GM23248 (cell line): ENCODE measurements around the gene FCN3. TPM values are rescaled to one million over a fixed set of nuclear protein-coding genes. Genes with fewer than 3 reads are reported as not detected.
"Not testable (repeated sequence)": the region's sequence is repeated elsewhere in the genome, so short reads cannot be mapped to it uniquely, and the experiment has no call there.

Experiments used
- DNase-seq: peaks from one replicate; pipeline ENCODE4 v3.0.0-alpha.2; 2015
- H2AFZ ChIP-seq: fragments of 200-600 bp; sonication (generic); 2 replicates; pipeline ENCODE4 v1.6.1; 2016; ENCODE audit warnings: antibody characterized with exemption
- H3F3A ChIP-seq: fragments of 200-600 bp; sonication (generic); 2 replicates; pipeline ENCODE4 v1.6.1; 2016; ENCODE audit warnings: mild to moderate bottlenecking, antibody characterized with exemption, mixed run types; ENCODE audit not compliant: insufficient read depth
- H3K27ac ChIP-seq: fragments of 200-600 bp; sonication (generic); 2 replicates; pipeline ENCODE4 v1.5.1; 2016; ENCODE audit warnings: mild to moderate bottlenecking
- H3K27me3 ChIP-seq: fragments of 200-600 bp; sonication (generic); replicated peaks from 2 replicates; pipeline ENCODE4 v1.6.1; 2016; ENCODE audit warnings: mild to moderate bottlenecking; ENCODE audit not compliant: insufficient read depth
- H3K36me3 ChIP-seq: fragments of 200-600 bp; sonication (generic); 2 replicates; pipeline ENCODE4 v1.6.1; 2016; ENCODE audit warnings: low read depth, mild to moderate bottlenecking
- H3K4me1 ChIP-seq: fragments of 200-600 bp; sonication (generic); 2 replicates; pipeline ENCODE4 v1.6.1; 2016; ENCODE audit warnings: mild to moderate bottlenecking; ENCODE audit not compliant: insufficient read depth
- H3K4me2 ChIP-seq: fragments of 200-600 bp; sonication (generic); one replicate; pipeline ENCODE4 v1.6.1; 2016; ENCODE audit warnings: mild to moderate bottlenecking; ENCODE audit not compliant: unreplicated experiment
- H3K4me3 ChIP-seq: fragments of 200-600 bp; sonication (generic); 2 replicates; pipeline ENCODE4 v1.5.1; 2016; ENCODE audit warnings: mild to moderate bottlenecking
- H3K79me2 ChIP-seq: fragments of 200-600 bp; sonication (generic); 2 replicates; pipeline ENCODE4 v1.6.1; 2016; ENCODE audit warnings: mild to moderate bottlenecking; ENCODE audit not compliant: insufficient read depth
- H3K9ac ChIP-seq: fragments of 200-600 bp; sonication (generic); 2 replicates; pipeline ENCODE4 v1.6.1; 2016; ENCODE audit warnings: mild to moderate bottlenecking
- H3K9me2 ChIP-seq: fragments of 200-600 bp; sonication (generic); 2 replicates; pipeline ENCODE4 v1.6.1; 2016; ENCODE audit warnings: mixed run types, mild to moderate bottlenecking, moderate library complexity; ENCODE audit not compliant: insufficient read depth
- H3K9me3 ChIP-seq: fragments of 200-600 bp; sonication (generic); one replicate; pipeline ENCODE4 v1.6.1; 2017; ENCODE audit warnings: low read depth
- H4K20me1 ChIP-seq: fragments of 200-600 bp; sonication (generic); 2 replicates; pipeline ENCODE4 v1.6.0; 2016; ENCODE audit not compliant: insufficient read depth
- EZH2 ChIP-seq: fragments of 200-600 bp; sonication (generic); IDR thresholded peaks from 2 replicates; pipeline ENCODE4 v1.6.1; 2018; ENCODE audit warnings: antibody characterized with exemption, mild to moderate bottlenecking; ENCODE audit not compliant: insufficient read depth, poor library complexity, severe bottlenecking
- EZH2phosphoT487 ChIP-seq: fragments of 200-600 bp; sonication (generic); IDR thresholded peaks from 2 replicates; pipeline ENCODE4 v1.6.1; 2018; ENCODE audit warnings: antibody characterized with exemption, moderate library complexity, mild to moderate bottlenecking, low read depth; ENCODE audit not compliant: insufficient read depth
- WGBS, 2 experiments: methylation state at CpG; one replicate each; pipeline ENCODE4 v1.1.6; 2015 to 2017; ENCODE audit warnings: low lambda C conversion rate in 2 of 2, low coverage in 1 of 2; ENCODE audit errors: missing lambda C conversion rate in 2 of 2; 5-methylcytosine and 5-hydroxymethylcytosine counted together
- in situ Hi-C: fragments of 300-500 bp; cut with MboI; formaldehyde crosslinking; loops from 2 replicates; pipeline ENCODE4 v1.15.0; 2020
- polyA plus RNA-seq: library from polyadenylated mRNA; unstranded; fragments of >200 nt; fragmentation: Nextera tagmentation; extraction: Ambion mirVana; gene quantifications from 2 replicates; pipeline ENCODE4 v1.2.1, GENCODE V29; 2016
- total RNA-seq: library from RNA; depleted of rRNA; stranded (reverse); fragments of >200 nt; shearing (Covaris generic); gene quantifications from 2 replicates; pipeline ENCODE4 v1.2.3, GENCODE V29; 2014

The FCN3 gene
- total and polyA plus RNA-seq, 2 experiments from 2014 or later = not detected

DNA sequence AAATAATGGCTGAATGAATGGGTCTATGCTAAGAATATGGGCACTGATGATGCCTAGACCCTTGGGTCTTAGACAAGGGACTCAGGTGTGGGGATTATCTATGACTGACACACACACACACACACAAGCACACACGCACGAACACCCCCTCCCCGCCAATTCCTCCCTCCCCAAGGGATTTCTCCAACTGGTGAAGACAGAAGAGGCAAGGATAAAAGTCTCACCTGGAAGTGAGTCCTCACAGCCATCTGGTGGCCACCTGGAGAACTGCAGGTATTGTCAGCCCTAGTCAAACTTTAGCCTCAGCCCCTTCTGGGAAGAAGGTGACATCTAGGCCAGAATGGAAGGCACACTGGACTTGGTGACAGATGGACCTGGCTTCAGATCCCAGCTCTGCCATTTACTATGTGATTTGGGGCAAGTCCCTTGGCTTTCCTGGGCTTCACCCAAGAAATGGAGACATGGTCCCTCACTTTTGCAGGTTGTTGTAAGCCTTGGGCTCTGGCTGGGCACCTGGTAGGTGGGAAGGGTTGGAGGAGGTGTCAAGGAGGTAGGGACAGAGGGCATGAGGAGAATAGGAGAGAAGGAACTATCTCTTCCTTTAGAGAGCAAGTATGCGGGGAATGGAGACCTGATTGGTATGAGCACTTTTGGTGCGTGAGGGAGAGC lies 13.8 kb upstream of the FCN3 start:
- Histone ChIP-seq H3F3A (no peaks in the 10 kb centered on the region; the same call in 1 of the 2 replicates), H3K4me3 (no peak overlapping the region), H3K9me3 (no peaks in the 10 kb centered on the region), H2AFZ (no peak overlapping the region), H3K4me1 (peaks cover 6% of the 10 kb centered on the region; the same call in 1 of the 2 replicates), H3K9me2 (no peaks in the 10 kb centered on the region), H3K27ac (no peak overlapping the region), H3K79me2 (no peaks in the 10 kb centered on the region), H3K9ac (no peak overlapping the region), H3K27me3 (no peaks in the 10 kb centered on the region), H3K4me2 (no peak overlapping the region), H3K36me3 (no peaks in the 10 kb centered on the region), H4K20me1 (no peaks in the 10 kb centered on the region)
- TF ChIP-seq EZH2phosphoT487 (no peak), EZH2 (no peak)
- in situ Hi-C loops = no loop called here
- DNase-seq = peak; percentile 39
- WGBS, 2 experiments = 48 to 63% methylated on average over 4 to 5 of the region's 5 CpGs

DNA sequence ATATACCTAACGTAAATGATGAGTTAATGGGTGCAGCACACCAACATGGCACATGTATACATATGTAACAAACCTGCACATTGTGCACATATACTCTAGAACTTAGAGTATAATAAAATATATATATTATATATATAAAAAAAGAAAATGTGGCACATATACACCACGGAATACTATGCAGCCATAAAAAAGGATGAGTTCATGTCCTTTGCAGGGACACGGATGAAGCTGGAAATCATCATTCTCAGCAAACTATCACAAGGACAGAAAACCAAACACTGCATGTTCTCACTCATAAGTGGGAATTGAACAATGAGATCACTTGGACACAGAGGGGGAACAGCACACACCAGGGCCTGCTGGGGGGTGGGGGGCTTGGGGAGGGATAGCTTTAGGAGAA lies 10.2 kb upstream of the FCN3 start:
- DNase-seq, H3K9me3 ChIP-seq, H3K36me3 ChIP-seq, H3K79me2 ChIP-seq, H3K9me2 ChIP-seq, H3K27me3 ChIP-seq, H3K9ac ChIP-seq, H2AFZ ChIP-seq, H3K4me3 ChIP-seq, H3K4me1 ChIP-seq, H3K4me2 ChIP-seq, H3K27ac ChIP-seq, H4K20me1 ChIP-seq, in situ Hi-C loops, H3F3A ChIP-seq: not testable (repeated sequence)
- WGBS, 2 experiments = 85 to 89% methylated on average over 3 of the region's 3 CpGs

DNA sequence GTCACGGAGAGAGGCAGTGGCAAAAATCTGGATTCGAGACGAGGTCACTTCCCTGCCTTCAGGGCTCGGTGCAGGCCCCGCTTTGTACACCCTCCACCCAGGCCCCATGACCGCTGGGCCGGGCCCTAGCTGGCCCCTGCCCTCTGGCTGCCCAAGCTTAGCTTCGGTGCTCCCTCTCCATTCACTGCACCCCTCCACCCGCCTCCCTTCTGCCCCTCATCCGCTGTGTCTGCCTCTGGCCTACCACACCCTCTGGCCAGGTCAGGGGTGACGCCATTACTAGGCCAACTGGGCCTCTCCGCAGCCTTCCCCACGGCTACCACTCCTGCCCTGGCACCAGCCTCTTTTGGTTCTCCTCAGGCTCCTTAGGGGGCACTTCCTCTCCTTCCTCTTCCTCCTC lies 9.0 kb upstream of the FCN3 start:
- Histone ChIP-seq H3K4me3 (no peak overlapping the region), H3K27me3 (no peaks in the 10 kb centered on the region), H3K9me2 (no peaks in the 10 kb centered on the region), H2AFZ (no peak overlapping the region), H3K4me1 (no peaks in the 10 kb centered on the region), H3K9ac (no peak overlapping the region), H3K36me3 (no peaks in the 10 kb centered on the region), H4K20me1 (no peaks in the 10 kb centered on the region), H3K9me3 (no peaks in the 10 kb centered on the region), H3F3A (no peaks in the 10 kb centered on the region), H3K27ac (no peak overlapping the region), H3K4me2 (no peak overlapping the region), H3K79me2 (no peaks in the 10 kb centered on the region)
- in situ Hi-C loops = no loop called here
- TF ChIP-seq EZH2phosphoT487 = no peak
- no peak for TF ChIP-seq EZH2
- DNase-seq = no peak
- WGBS, 2 experiments = 98 to 99% methylated on average over 10 to 13 of the region's 13 CpGs

DNA sequence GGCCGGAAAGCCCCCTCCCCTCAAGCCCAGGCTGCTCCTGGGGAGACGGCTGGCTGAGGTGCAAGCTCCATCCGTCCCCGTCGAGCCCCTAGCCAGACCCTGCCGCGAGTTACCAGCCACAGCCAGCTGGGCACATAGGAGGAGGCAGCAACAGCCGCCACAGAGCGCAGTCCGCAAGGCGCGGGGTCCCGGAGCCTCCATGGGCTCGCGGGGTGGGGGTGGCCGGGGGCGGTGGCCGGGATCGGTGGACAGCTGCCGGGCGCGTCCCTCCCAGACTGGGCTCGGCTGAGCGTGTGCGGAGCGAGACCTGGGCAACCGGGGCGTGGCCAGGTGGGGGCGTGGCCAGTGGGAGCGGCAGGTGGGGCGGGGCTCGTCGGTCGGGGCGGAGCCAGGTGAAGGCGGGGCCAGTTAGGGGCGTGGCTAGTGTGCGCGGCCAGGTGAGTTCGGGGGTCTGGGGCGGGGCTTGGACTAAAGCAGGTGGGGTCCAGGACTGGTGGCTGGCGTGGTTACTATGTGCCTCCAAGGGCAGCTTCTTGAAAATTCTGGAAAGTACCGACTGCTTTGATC lies 8.5 kb upstream of the FCN3 start, which contains the start of gene CD164L2:
CD164L2 (minus strand) TSS at position 295 of the 567 bp plus-strand sequence; CDS start at position 201, 94 bp downstream.
- no peak within 1 kb of the TSS for H3K27ac ChIP-seq
- no peaks in the 10 kb centered on the region for H3K36me3 ChIP-seq
- H2AFZ ChIP-seq = no peak within 1 kb of the TSS
- H3K9me2 ChIP-seq = no peaks in the 10 kb centered on the region
- no peaks in the 10 kb centered on the region for H3K79me2 ChIP-seq
- in situ Hi-C loops = no loop called here
- H3K9me3 ChIP-seq = no peaks in the 10 kb centered on the region
- no peaks in the 10 kb centered on the region for H3K4me1 ChIP-seq
- no peaks in the 10 kb centered on the region for H3K27me3 ChIP-seq
- no peaks in the 10 kb centered on the region for H4K20me1 ChIP-seq
- H3K4me3 ChIP-seq = no peak within 1 kb of the TSS
- TF ChIP-seq EZH2 (no peak), EZH2phosphoT487 (no peak)
- no peak within 1 kb of the TSS for H3K4me2 ChIP-seq
- H3F3A ChIP-seq = no peaks in the 10 kb centered on the region
- no peak for DNase-seq
- WGBS, 2 experiments = 23 to 39% methylated on average over 13 to 27 of the region's 43 CpGs
- H3K9ac ChIP-seq = no peak within 1 kb of the TSS
